ENCODE measurements around the gene CTU2. TPM values are rescaled to one million over a fixed set of nuclear protein-coding genes. Genes with fewer than 3 reads are reported as not detected.

The CTU2 gene
- total and polyA plus RNA-seq, 2 donors (not counting 1 experiment from before 2014, with no cell fraction given), result 18.4 to 23.7 TPM

GRCh38 chr16:88684569-88685155 is 21.6 kb upstream of the CTU2 start:
- DNase-seq (no peak), ATAC-seq (ENCODE audit: low read depth) (no peak)
- Mint-ChIP-seq H3K27ac (peak overlapping the region; percentile 66), H3K9me3 (ENCODE audit: insufficient read depth) (no peaks in the 10 kb centered on the region), H3K27me3 (no peaks in the 10 kb centered on the region), H3K4me3 (peak overlapping the region; percentile 81), H3K4me1 (peaks cover 43% of the 10 kb centered on the region)
- Histone ChIP-seq H3K79me2 (ENCODE audit: control insufficient read depth, insufficient read depth, low read length) (peaks cover 28% of the 10 kb centered on the region), H3K9ac (ENCODE audit: low read length) (no peak overlapping the region), H3K36me3 (replicated peaks in 1 of 2; ENCODE audit: control extremely low read depth in 1 of 2, control insufficient read depth in 1 of 2, extremely low read depth in 1 of 2, insufficient read depth in 2 of 2, low read length in 1 of 2) (peaks cover 0 to 6% of the 10 kb centered on the region in 2 experiments), H3K4me1 (ENCODE audit: control insufficient read depth in 2 of 2, insufficient read depth in 2 of 2, low read length in 2 of 2) (peaks cover 37 to 60% of the 10 kb centered on the region in 2 donors), H3K4me3 (ENCODE audit: control extremely low read depth in 1 of 5, extremely low read depth in 1 of 5, insufficient read depth in 1 of 5, low read depth in 2 of 5, low read length in 4 of 5) (peak overlapping the region in 3 of 5 experiments; percentile 30 to 91 (median 84)), H3K27ac (ENCODE audit: low read length in 2 of 2) (no peak overlapping the region), H3K4me2 (replicated peaks; ENCODE audit: low read depth, low read length, poor library complexity, severe bottlenecking) (peak overlapping the region; percentile 97), H4K20me1 (ENCODE audit: control insufficient read depth, insufficient read depth, low read length, poor library complexity, severe bottlenecking) (peaks cover 25% of the 10 kb centered on the region), H2AFZ (ENCODE audit: insufficient read depth, low read depth, low read length, poor library complexity, severe bottlenecking) (no peak overlapping the region), H3K27me3 (replicated peaks in 1 of 4; ENCODE audit: control extremely low read depth in 1 of 4, control insufficient read depth in 3 of 4, insufficient read depth in 4 of 4, low read length in 3 of 4) (no peaks in the 10 kb centered on the region), H3K9me3 (ENCODE audit: control extremely low read depth in 1 of 3, control insufficient read depth in 2 of 3, insufficient read depth in 1 of 3, low read length in 2 of 3) (peaks cover 0 to 4% (median 0%) of the 10 kb centered on the region in 3 donors)
- ChIA-PET POLR2A (interaction anchor here (0.7 to 1.4 kb wide), 6 partner anchors 17 to 874 kb away, joined by 3 to 12 read pairs (median 3); no protein-coding TSS in a partner anchor), CTCF (interaction anchor here (0.7 to 1.9 kb wide), 13 partner anchors 16 to 235 kb away, joined by 3 to 13 read pairs (median 4); partner anchors contain the start of genes MVD and ZC3H18)
- TF ChIP-seq CTCF (IDR thresholded peaks at IDR 0.05) (no peak), EZH2 (IDR thresholded peaks at IDR 0.05; ENCODE audit: borderline replicate concordance, insufficient read depth, low read depth, low read length, poor library complexity, severe bottlenecking) (no peak)
- WGBS (ENCODE audit: insufficient coverage), result 87% methylated on average over 12 of the region's 15 CpGs
- intact Hi-C loops (cut with micrococcal nuclease), result loop anchor here (10.0 kb wide), 1 partner anchor 880 kb away; the partner anchor contains the start of gene RPL13
